ENCODE measurements around the gene AUTS2. TPM values are rescaled to one million over a fixed set of nuclear protein-coding genes. Genes with fewer than 3 reads are reported as not detected.
A peak's percentile ranks its signal among the peaks of the same experiment; 100 is the strongest.

AUTS2 gene
- total and polyA plus RNA-seq, 2 experiments from 2014 or later, result 3.0 to 4.4 TPM

GRCh38 chr7:70520611-70521010, 922.3 kb downstream of the AUTS2 start:
- H3K27ac ChIP-seq, result no peak overlapping the region
- H3F3A ChIP-seq (ENCODE audit: insufficient read depth), result no peaks in the 10 kb centered on the region
- H2AFZ ChIP-seq, result no peak overlapping the region
- 64 to 65% methylated on average over 4 of the region's 4 CpGs for WGBS, 2 experiments (ENCODE audit: low coverage in 1 of 2, low lambda C conversion rate in 2 of 2, missing lambda C conversion rate in 2 of 2)
- H3K9me2 ChIP-seq (ENCODE audit: insufficient read depth), result no peaks in the 10 kb centered on the region
- no peak overlapping the region for H3K4me2 ChIP-seq (ENCODE audit: unreplicated experiment)
- peak; percentile 7 for DNase-seq
- H3K27me3 ChIP-seq (replicated peaks; ENCODE audit: insufficient read depth), result no peaks in the 10 kb centered on the region
- no peaks in the 10 kb centered on the region for H3K79me2 ChIP-seq (ENCODE audit: insufficient read depth)
- H3K36me3 ChIP-seq (ENCODE audit: low read depth), result no peaks in the 10 kb centered on the region
- in situ Hi-C loops (cut with MboI), result loop anchor here (10.0 kb wide), 1 partner anchor 56 kb away; no protein-coding TSS in a partner anchor
- TF ChIP-seq EZH2phosphoT487 (IDR thresholded peaks at IDR 0.05; ENCODE audit: insufficient read depth, low read depth) (no peak), EZH2 (IDR thresholded peaks at IDR 0.05; ENCODE audit: insufficient read depth, poor library complexity, severe bottlenecking) (no peak)
- H3K4me3 ChIP-seq, result no peak overlapping the region
- peaks cover 7% of the 10 kb centered on the region for H3K4me1 ChIP-seq (ENCODE audit: insufficient read depth)
- H4K20me1 ChIP-seq (ENCODE audit: insufficient read depth), result no peaks in the 10 kb centered on the region
- no peaks in the 10 kb centered on the region for H3K9me3 ChIP-seq (ENCODE audit: low read depth)
- H3K9ac ChIP-seq, result no peak overlapping the region

- Histone ChIP-seq H3K4me2 (ENCODE audit: unreplicated experiment) (no peak overlapping the region), H3K27me3 (replicated peaks; ENCODE audit: insufficient read depth) (no peaks in the 10 kb centered on the region), H3K27ac (no peak overlapping the region), H3K79me2 (ENCODE audit: insufficient read depth) (no peaks in the 10 kb centered on the region), H3K9ac (no peak overlapping the region), H2AFZ (no peak overlapping the region), H3K9me2 (ENCODE audit: insufficient read depth) (no peaks in the 10 kb centered on the region), H3K4me1 (ENCODE audit: insufficient read depth) (peaks cover 7% of the 10 kb centered on the region), H3K4me3 (no peak overlapping the region), H4K20me1 (ENCODE audit: insufficient read depth) (no peaks in the 10 kb centered on the region), H3K36me3 (ENCODE audit: low read depth) (no peaks in the 10 kb centered on the region), H3K9me3 (ENCODE audit: low read depth) (no peaks in the 10 kb centered on the region), H3F3A (ENCODE audit: insufficient read depth) (no peaks in the 10 kb centered on the region)
- no peak for DNase-seq
- WGBS, 2 experiments (ENCODE audit: low coverage in 1 of 2, low lambda C conversion rate in 2 of 2, missing lambda C conversion rate in 2 of 2), result 88 to 94% methylated on average over 8 of the region's 8 CpGs
- no peak for TF ChIP-seq EZH2phosphoT487 (IDR thresholded peaks at IDR 0.05; ENCODE audit: insufficient read depth, low read depth)
- TF ChIP-seq EZH2 (IDR thresholded peaks at IDR 0.05; ENCODE audit: insufficient read depth, poor library complexity, severe bottlenecking), result no peak
- in situ Hi-C loops (cut with MboI), result loop anchor here (10.0 kb wide), 1 partner anchor 59 kb away; no protein-coding TSS in a partner anchor
Observed at GRCh38 chr7:70523249-70523988, 925.1 kb downstream of the AUTS2 start.

- Histone ChIP-seq H3K36me3 (ENCODE audit: low read depth) (no peaks in the 10 kb centered on the region), H3K9ac (no peak overlapping the region), H3F3A (ENCODE audit: insufficient read depth) (no peaks in the 10 kb centered on the region), H4K20me1 (ENCODE audit: insufficient read depth) (no peaks in the 10 kb centered on the region), H3K4me3 (no peak overlapping the region), H3K9me2 (ENCODE audit: insufficient read depth) (no peaks in the 10 kb centered on the region), H3K27ac (no peak overlapping the region), H3K4me1 (ENCODE audit: insufficient read depth) (peaks cover 7% of the 10 kb centered on the region), H3K79me2 (ENCODE audit: insufficient read depth) (no peaks in the 10 kb centered on the region), H3K9me3 (ENCODE audit: low read depth) (no peaks in the 10 kb centered on the region), H2AFZ (no peak overlapping the region), H3K27me3 (replicated peaks; ENCODE audit: insufficient read depth) (no peaks in the 10 kb centered on the region), H3K4me2 (ENCODE audit: unreplicated experiment) (no peak overlapping the region)
- TF ChIP-seq EZH2phosphoT487 (IDR thresholded peaks at IDR 0.05; ENCODE audit: insufficient read depth, low read depth) (no peak), EZH2 (IDR thresholded peaks at IDR 0.05; ENCODE audit: insufficient read depth, poor library complexity, severe bottlenecking) (no peak)
- no peak for DNase-seq
- in situ Hi-C loops (cut with MboI), result loop anchor here (10.0 kb wide), 1 partner anchor 59 kb away; no protein-coding TSS in a partner anchor
- 81 to 82% methylated on average over 2 of the region's 2 CpGs for WGBS, 2 experiments (ENCODE audit: low coverage in 1 of 2, low lambda C conversion rate in 2 of 2, missing lambda C conversion rate in 2 of 2)
Observed at GRCh38 chr7:70523989-70524351, 925.7 kb downstream of the AUTS2 start.

- no peaks in the 10 kb centered on the region for H3K9me3 ChIP-seq (ENCODE audit: low read depth)
- in situ Hi-C loops (cut with MboI), result loop anchor here (10.0 kb wide), 1 partner anchor 61 kb away; no protein-coding TSS in a partner anchor
- no peaks in the 10 kb centered on the region for H3K36me3 ChIP-seq (ENCODE audit: low read depth)
- H3K9ac ChIP-seq, result no peak overlapping the region
- H3K4me3 ChIP-seq, result no peak overlapping the region
- DNase-seq, result peak; percentile 3
- H3K27ac ChIP-seq, result no peak overlapping the region
- no peak for TF ChIP-seq EZH2 (IDR thresholded peaks at IDR 0.05; ENCODE audit: insufficient read depth, poor library complexity, severe bottlenecking)
- no peak for TF ChIP-seq EZH2phosphoT487 (IDR thresholded peaks at IDR 0.05; ENCODE audit: insufficient read depth, low read depth)
- 0 out of 2 replicates have a peak, but pooled peaks cover 7% of the 10 kb centered on the region for H3K27me3 ChIP-seq (replicated peaks; ENCODE audit: insufficient read depth)
- no peaks in the 10 kb centered on the region for H3F3A ChIP-seq (ENCODE audit: insufficient read depth)
- 0 out of 2 replicates have a peak, but pooled peaks cover 2% of the 10 kb centered on the region for H3K4me1 ChIP-seq (ENCODE audit: insufficient read depth)
- 89 to 90% methylated on average over 5 of the region's 5 CpGs for WGBS, 2 experiments (ENCODE audit: low coverage in 1 of 2, low lambda C conversion rate in 2 of 2, missing lambda C conversion rate in 2 of 2)
- no peaks in the 10 kb centered on the region for H3K79me2 ChIP-seq (ENCODE audit: insufficient read depth)
- H3K4me2 ChIP-seq (ENCODE audit: unreplicated experiment), result no peak overlapping the region
- H3K9me2 ChIP-seq (ENCODE audit: insufficient read depth), result no peaks in the 10 kb centered on the region
- H4K20me1 ChIP-seq (ENCODE audit: insufficient read depth), result no peaks in the 10 kb centered on the region
- H2AFZ ChIP-seq, result no peak overlapping the region
Observed at GRCh38 chr7:70525991-70526390, 927.7 kb downstream of the AUTS2 start.

Measured in GM23248 (cell line).